ENCODE results near the gene LRRN1.
"Not testable (repeated sequence)": the region's sequence is repeated elsewhere in the genome, so short reads cannot be mapped to it uniquely, and the experiment has no call there.

LRRN1 gene

GRCh38 chr3:3806856-3807255, 7.6 kb downstream of the LRRN1 start:
- no peaks in the 10 kb centered on the region for H3K36me3 ChIP-seq (ENCODE audit: insufficient read depth, low read length)
- H3K27me3 ChIP-seq (ENCODE audit: insufficient read depth, low read length), result peaks cover 2% of the 10 kb centered on the region; the same call in 1 of the 2 replicates
- no peak overlapping the region for H3K27ac ChIP-seq (ENCODE audit: low read depth, low read length)
- no peaks in the 10 kb centered on the region for H3K4me1 ChIP-seq (ENCODE audit: control insufficient read depth, insufficient read depth, low read length, unreplicated experiment)
- H2AFZ ChIP-seq (ENCODE audit: low read length, unreplicated experiment), result no peak overlapping the region
- H3K4me3 ChIP-seq (ENCODE audit: low read depth, low read length), result no peak overlapping the region
- no peaks in the 10 kb centered on the region for H3K79me2 ChIP-seq (ENCODE audit: control insufficient read depth, insufficient read depth, low read length, unreplicated experiment)

- Histone ChIP-seq H3K27me3 (ENCODE audit: insufficient read depth, low read length) (no peaks in the 10 kb centered on the region), H3K4me1 (ENCODE audit: control insufficient read depth, insufficient read depth, low read length, unreplicated experiment) (no peaks in the 10 kb centered on the region), H3K36me3 (ENCODE audit: insufficient read depth, low read length) (no peaks in the 10 kb centered on the region), H3K79me2 (ENCODE audit: control insufficient read depth, insufficient read depth, low read length, unreplicated experiment) (no peaks in the 10 kb centered on the region), H3K4me3 (ENCODE audit: low read depth, low read length) (no peak overlapping the region), H2AFZ (ENCODE audit: low read length, unreplicated experiment) (no peak overlapping the region), H3K27ac (ENCODE audit: low read depth, low read length) (no peak overlapping the region)
Measured at GRCh38 chr3:3813013-3813412, 13.8 kb downstream of the LRRN1 start.

- H3K27me3 ChIP-seq (ENCODE audit: insufficient read depth, low read length), result no peaks in the 10 kb centered on the region
- H2AFZ ChIP-seq (ENCODE audit: low read length, unreplicated experiment), result no peak overlapping the region
- no peak overlapping the region for H3K4me3 ChIP-seq (ENCODE audit: low read depth, low read length)
- no peaks in the 10 kb centered on the region for H3K79me2 ChIP-seq (ENCODE audit: control insufficient read depth, insufficient read depth, low read length, unreplicated experiment)
- H3K4me1 ChIP-seq (ENCODE audit: control insufficient read depth, insufficient read depth, low read length, unreplicated experiment), result no peaks in the 10 kb centered on the region
- H3K36me3 ChIP-seq (ENCODE audit: insufficient read depth, low read length), result no peaks in the 10 kb centered on the region
- H3K27ac ChIP-seq (ENCODE audit: low read depth, low read length), result no peak overlapping the region
Measured at GRCh38 chr3:3815206-3815605, 16.0 kb downstream of the LRRN1 start.

GRCh38 chr3:3816034-3816433, 16.8 kb downstream of the LRRN1 start:
- Histone ChIP-seq H2AFZ (ENCODE audit: low read length, unreplicated experiment) (no peak overlapping the region), H3K79me2 (ENCODE audit: control insufficient read depth, insufficient read depth, low read length, unreplicated experiment) (no peaks in the 10 kb centered on the region), H3K4me3 (ENCODE audit: low read depth, low read length) (no peak overlapping the region), H3K36me3 (ENCODE audit: insufficient read depth, low read length) (no peaks in the 10 kb centered on the region), H3K27me3 (ENCODE audit: insufficient read depth, low read length) (no peaks in the 10 kb centered on the region), H3K4me1 (ENCODE audit: control insufficient read depth, insufficient read depth, low read length, unreplicated experiment) (no peaks in the 10 kb centered on the region), H3K27ac (ENCODE audit: low read depth, low read length) (no peak overlapping the region)

GRCh38 chr3:3817865-3818264, 18.6 kb downstream of the LRRN1 start:
- no peaks in the 10 kb centered on the region for H3K27me3 ChIP-seq (ENCODE audit: insufficient read depth, low read length)
- no peak overlapping the region for H2AFZ ChIP-seq (ENCODE audit: low read length, unreplicated experiment)
- no peak overlapping the region for H3K4me3 ChIP-seq (ENCODE audit: low read depth, low read length)
- H3K79me2 ChIP-seq (ENCODE audit: control insufficient read depth, insufficient read depth, low read length, unreplicated experiment), result no peaks in the 10 kb centered on the region
- H3K36me3 ChIP-seq (ENCODE audit: insufficient read depth, low read length), result no peaks in the 10 kb centered on the region
- no peaks in the 10 kb centered on the region for H3K4me1 ChIP-seq (ENCODE audit: control insufficient read depth, insufficient read depth, low read length, unreplicated experiment)
- no peak overlapping the region for H3K27ac ChIP-seq (ENCODE audit: low read depth, low read length)

GRCh38 chr3:3821777-3822176, 22.5 kb downstream of the LRRN1 start:
- H3K4me3 ChIP-seq (ENCODE audit: low read depth, low read length), result no peak overlapping the region
- H2AFZ ChIP-seq (ENCODE audit: low read length, unreplicated experiment), result no peak overlapping the region
- H3K27me3 ChIP-seq (ENCODE audit: insufficient read depth, low read length), result no peaks in the 10 kb centered on the region
- no peaks in the 10 kb centered on the region for H3K79me2 ChIP-seq (ENCODE audit: control insufficient read depth, insufficient read depth, low read length, unreplicated experiment)
- H3K4me1 ChIP-seq (ENCODE audit: control insufficient read depth, insufficient read depth, low read length, unreplicated experiment), result no peaks in the 10 kb centered on the region
- H3K36me3 ChIP-seq (ENCODE audit: insufficient read depth, low read length), result no peaks in the 10 kb centered on the region
- no peak overlapping the region for H3K27ac ChIP-seq (ENCODE audit: low read depth, low read length)

GRCh38 chr3:3825035-3825434, 25.8 kb downstream of the LRRN1 start:
- no peaks in the 10 kb centered on the region for H3K27me3 ChIP-seq (ENCODE audit: insufficient read depth, low read length)
- no peak overlapping the region for H3K4me3 ChIP-seq (ENCODE audit: low read depth, low read length)
- H3K79me2 ChIP-seq (ENCODE audit: control insufficient read depth, insufficient read depth, low read length, unreplicated experiment), result no peaks in the 10 kb centered on the region
- H3K27ac ChIP-seq (ENCODE audit: low read depth, low read length), result no peak overlapping the region
- no peak overlapping the region for H2AFZ ChIP-seq (ENCODE audit: low read length, unreplicated experiment)
- H3K4me1 ChIP-seq (ENCODE audit: control insufficient read depth, insufficient read depth, low read length, unreplicated experiment), result no peaks in the 10 kb centered on the region
- no peaks in the 10 kb centered on the region for H3K36me3 ChIP-seq (ENCODE audit: insufficient read depth, low read length)

- H3K4me1 ChIP-seq (ENCODE audit: control insufficient read depth, insufficient read depth, low read length, unreplicated experiment), result no peaks in the 10 kb centered on the region
- H3K27me3 ChIP-seq (ENCODE audit: insufficient read depth, low read length), result no peaks in the 10 kb centered on the region
- H3K27ac ChIP-seq (ENCODE audit: low read depth, low read length), result no peak overlapping the region
- no peaks in the 10 kb centered on the region for H3K79me2 ChIP-seq (ENCODE audit: control insufficient read depth, insufficient read depth, low read length, unreplicated experiment)
- H3K4me3 ChIP-seq (ENCODE audit: low read depth, low read length), result no peak overlapping the region
- no peaks in the 10 kb centered on the region for H3K36me3 ChIP-seq (ENCODE audit: insufficient read depth, low read length)
- H2AFZ ChIP-seq (ENCODE audit: low read length, unreplicated experiment), result no peak overlapping the region
Measured at GRCh38 chr3:3826521-3826920, 27.3 kb downstream of the LRRN1 start.

- H3K79me2 ChIP-seq (ENCODE audit: control insufficient read depth, insufficient read depth, low read length, unreplicated experiment), result no peaks in the 10 kb centered on the region
- H3K27me3 ChIP-seq (ENCODE audit: insufficient read depth, low read length), result no peaks in the 10 kb centered on the region
- no peaks in the 10 kb centered on the region for H3K36me3 ChIP-seq (ENCODE audit: insufficient read depth, low read length)
- no peak overlapping the region for H3K27ac ChIP-seq (ENCODE audit: low read depth, low read length)
- no peak overlapping the region for H3K4me3 ChIP-seq (ENCODE audit: low read depth, low read length)
- H2AFZ ChIP-seq (ENCODE audit: low read length, unreplicated experiment), result no peak overlapping the region
- no peaks in the 10 kb centered on the region for H3K4me1 ChIP-seq (ENCODE audit: control insufficient read depth, insufficient read depth, low read length, unreplicated experiment)
Measured at GRCh38 chr3:3827111-3827510, 27.9 kb downstream of the LRRN1 start.

- not testable (repeated sequence) for H3K27me3 ChIP-seq (ENCODE audit: insufficient read depth, low read length); H3K27ac ChIP-seq (ENCODE audit: low read depth, low read length); H3K4me1 ChIP-seq (ENCODE audit: control insufficient read depth, insufficient read depth, low read length, unreplicated experiment); H3K4me3 ChIP-seq (ENCODE audit: low read depth, low read length); H3K79me2 ChIP-seq (ENCODE audit: control insufficient read depth, insufficient read depth, low read length, unreplicated experiment); H2AFZ ChIP-seq (ENCODE audit: low read length, unreplicated experiment); H3K36me3 ChIP-seq (ENCODE audit: insufficient read depth, low read length)
Measured at GRCh38 chr3:3828417-3828816, 29.2 kb downstream of the LRRN1 start.

GRCh38 chr3:3836845-3837244, 37.6 kb downstream of the LRRN1 start:
- H3K79me2 ChIP-seq (ENCODE audit: control insufficient read depth, insufficient read depth, low read length, unreplicated experiment), result no peaks in the 10 kb centered on the region
- no peaks in the 10 kb centered on the region for H3K36me3 ChIP-seq (ENCODE audit: insufficient read depth, low read length)

GRCh38 chr3:3842356-3842755, 43.1 kb downstream of the LRRN1 start:
- H3K79me2 ChIP-seq (ENCODE audit: control insufficient read depth, insufficient read depth, low read length, unreplicated experiment), result no peaks in the 10 kb centered on the region
- no peak overlapping the region for H3K27ac ChIP-seq (ENCODE audit: low read depth, low read length)
- H3K4me1 ChIP-seq (ENCODE audit: control insufficient read depth, insufficient read depth, low read length, unreplicated experiment), result no peaks in the 10 kb centered on the region
- no peak overlapping the region for H3K4me3 ChIP-seq (ENCODE audit: low read depth, low read length)
- no peak overlapping the region for H2AFZ ChIP-seq (ENCODE audit: low read length, unreplicated experiment)
- no peaks in the 10 kb centered on the region for H3K27me3 ChIP-seq (ENCODE audit: insufficient read depth, low read length)
- H3K36me3 ChIP-seq (ENCODE audit: insufficient read depth, low read length), result no peaks in the 10 kb centered on the region

More at GRCh38 chr3:3836845-3837244, 37.6 kb downstream of the LRRN1 start:
- Histone ChIP-seq H3K27me3 (ENCODE audit: insufficient read depth, low read length) (no peaks in the 10 kb centered on the region), H3K4me3 (ENCODE audit: low read depth, low read length) (no peak overlapping the region), H2AFZ (ENCODE audit: low read length, unreplicated experiment) (no peak overlapping the region), H3K27ac (ENCODE audit: low read depth, low read length) (no peak overlapping the region), H3K4me1 (ENCODE audit: control insufficient read depth, insufficient read depth, low read length, unreplicated experiment) (no peaks in the 10 kb centered on the region)
